Measurements from ENCODE around the gene GARRE1. TPM values are rescaled to one million over a fixed set of nuclear protein-coding genes. Genes with fewer than 3 reads are reported as not detected.

Gene GARRE1
- total and polyA plus RNA-seq, 2 donors (not counting 1 experiment from before 2014, with no cell fraction given) = 7.2 to 10.9 TPM

GRCh38 chr19:34232566-34233481 is 21.5 kb upstream of the GARRE1 start:
- H3K4me2 ChIP-seq (ENCODE audit: extremely low read depth, insufficient read depth, low read length) = peak overlapping the region; percentile 75
- TF ChIP-seq, protein P1, sequence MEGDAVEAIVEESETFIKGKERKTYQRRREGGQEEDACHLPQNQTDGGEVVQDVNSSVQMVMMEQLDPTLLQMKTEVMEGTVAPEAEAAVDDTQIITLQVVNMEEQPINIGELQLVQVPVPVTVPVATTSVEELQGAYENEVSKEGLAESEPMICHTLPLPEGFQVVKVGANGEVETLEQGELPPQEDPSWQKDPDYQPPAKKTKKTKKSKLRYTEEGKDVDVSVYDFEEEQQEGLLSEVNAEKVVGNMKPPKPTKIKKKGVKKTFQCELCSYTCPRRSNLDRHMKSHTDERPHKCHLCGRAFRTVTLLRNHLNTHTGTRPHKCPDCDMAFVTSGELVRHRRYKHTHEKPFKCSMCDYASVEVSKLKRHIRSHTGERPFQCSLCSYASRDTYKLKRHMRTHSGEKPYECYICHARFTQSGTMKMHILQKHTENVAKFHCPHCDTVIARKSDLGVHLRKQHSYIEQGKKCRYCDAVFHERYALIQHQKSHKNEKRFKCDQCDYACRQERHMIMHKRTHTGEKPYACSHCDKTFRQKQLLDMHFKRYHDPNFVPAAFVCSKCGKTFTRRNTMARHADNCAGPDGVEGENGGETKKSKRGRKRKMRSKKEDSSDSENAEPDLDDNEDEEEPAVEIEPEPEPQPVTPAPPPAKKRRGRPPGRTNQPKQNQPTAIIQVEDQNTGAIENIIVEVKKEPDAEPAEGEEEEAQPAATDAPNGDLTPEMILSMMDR (conservative IDR thresholded peaks at IDR 0.05 in 1 of 2, IDR thresholded peaks at IDR 0.05 in 1 of 2; ENCODE audit: low read depth in 1 of 2, low read length in 2 of 2) = no peak
- no peak for TF ChIP-seq EZH2 (IDR thresholded peaks at IDR 0.05; ENCODE audit: low read length, missing control alignments)
- no peaks in the 10 kb centered on the region for H3K9me3 ChIP-seq (ENCODE audit: control insufficient read depth, insufficient read depth, low read depth, low read length)
- H4K20me1 ChIP-seq (ENCODE audit: control insufficient read depth, extremely low read depth, insufficient read depth, low read length) = no peaks in the 10 kb centered on the region
- peaks cover 25% of the 10 kb centered on the region for H3K4me1 ChIP-seq (ENCODE audit: control insufficient read depth, extremely low read depth, insufficient read depth, low read length)
- H3K27me3 ChIP-seq (ENCODE audit: control insufficient read depth, insufficient read depth, low read length) = no peaks in the 10 kb centered on the region
- peak; percentile 88 to 98 for DNase-seq (ENCODE audit: low read depth in 2 of 2)
- peaks cover 2% of the 10 kb centered on the region for H3K79me2 ChIP-seq (ENCODE audit: control insufficient read depth, insufficient read depth, low read length)
- H3K4me3 ChIP-seq (replicated peaks in 1 of 4; ENCODE audit: control extremely low read depth in 1 of 4, insufficient read depth in 1 of 4, low read depth in 3 of 4, low read length in 4 of 4) = peak overlapping the region; percentile 22 to 39 (median 25)
- peak overlapping the region; percentile 72 for H3K27ac ChIP-seq (ENCODE audit: insufficient read depth, low read length)
- no peak overlapping the region for H3K9ac ChIP-seq (ENCODE audit: insufficient read depth, low read length)
- no peaks in the 10 kb centered on the region for H3K36me3 ChIP-seq (ENCODE audit: control insufficient read depth, insufficient read depth, low read length)
- H2AFZ ChIP-seq (ENCODE audit: low read length) = no peak overlapping the region

GRCh38 chr19:34235425-34235940 is 18.9 kb upstream of the GARRE1 start:
- H3K4me3 ChIP-seq (replicated peaks in 1 of 4; ENCODE audit: control extremely low read depth in 1 of 4, insufficient read depth in 1 of 4, low read depth in 3 of 4, low read length in 4 of 4) = no peak overlapping the region
- H3K4me1 ChIP-seq (ENCODE audit: control insufficient read depth, extremely low read depth, insufficient read depth, low read length) = peaks cover 25% of the 10 kb centered on the region
- no peak overlapping the region for H3K27ac ChIP-seq (ENCODE audit: insufficient read depth, low read length)
- no peak for DNase-seq (ENCODE audit: low read depth in 2 of 2)
- TF ChIP-seq, protein P1 (conservative IDR thresholded peaks at IDR 0.05 in 1 of 2, IDR thresholded peaks at IDR 0.05 in 1 of 2; ENCODE audit: low read depth in 1 of 2, low read length in 2 of 2) = no peak
- no peak for TF ChIP-seq EZH2 (IDR thresholded peaks at IDR 0.05; ENCODE audit: low read length, missing control alignments)
- H4K20me1 ChIP-seq (ENCODE audit: control insufficient read depth, extremely low read depth, insufficient read depth, low read length) = no peaks in the 10 kb centered on the region
- H3K4me2 ChIP-seq (ENCODE audit: extremely low read depth, insufficient read depth, low read length) = no peak overlapping the region
- no peaks in the 10 kb centered on the region for H3K36me3 ChIP-seq (ENCODE audit: control insufficient read depth, insufficient read depth, low read length)
- H3K79me2 ChIP-seq (ENCODE audit: control insufficient read depth, insufficient read depth, low read length) = no peaks in the 10 kb centered on the region
- H2AFZ ChIP-seq (ENCODE audit: low read length) = no peak overlapping the region
- H3K9ac ChIP-seq (ENCODE audit: insufficient read depth, low read length) = no peak overlapping the region
- H3K9me3 ChIP-seq (ENCODE audit: control insufficient read depth, insufficient read depth, low read depth, low read length) = no peaks in the 10 kb centered on the region
- H3K27me3 ChIP-seq (ENCODE audit: control insufficient read depth, insufficient read depth, low read length) = no peaks in the 10 kb centered on the region

All from fibroblast of lung (primary cell).